DND-41 (cell line): Measurements from ENCODE around the gene PPP1R3G.

Experiments used
- EZH2 ChIP-seq: IDR thresholded peaks from 3 replicates; pipeline ENCODE4 v1.6.1; 2012; ENCODE audit warnings: borderline replicate concordance, low read depth, mild to moderate bottlenecking, moderate library complexity, low read length, inconsistent platforms; ENCODE audit not compliant: severe bottlenecking
- TF ChIP-seq, protein P1 (sequence below): IDR thresholded peaks from 2 replicates; pipeline ENCODE4 v1.5.1; 2012; ENCODE audit warnings: borderline replicate concordance, low read length, moderate library complexity, mild to moderate bottlenecking; ENCODE audit not compliant: poor library complexity, severe bottlenecking; ENCODE audit errors: extremely low read depth

DNA sequence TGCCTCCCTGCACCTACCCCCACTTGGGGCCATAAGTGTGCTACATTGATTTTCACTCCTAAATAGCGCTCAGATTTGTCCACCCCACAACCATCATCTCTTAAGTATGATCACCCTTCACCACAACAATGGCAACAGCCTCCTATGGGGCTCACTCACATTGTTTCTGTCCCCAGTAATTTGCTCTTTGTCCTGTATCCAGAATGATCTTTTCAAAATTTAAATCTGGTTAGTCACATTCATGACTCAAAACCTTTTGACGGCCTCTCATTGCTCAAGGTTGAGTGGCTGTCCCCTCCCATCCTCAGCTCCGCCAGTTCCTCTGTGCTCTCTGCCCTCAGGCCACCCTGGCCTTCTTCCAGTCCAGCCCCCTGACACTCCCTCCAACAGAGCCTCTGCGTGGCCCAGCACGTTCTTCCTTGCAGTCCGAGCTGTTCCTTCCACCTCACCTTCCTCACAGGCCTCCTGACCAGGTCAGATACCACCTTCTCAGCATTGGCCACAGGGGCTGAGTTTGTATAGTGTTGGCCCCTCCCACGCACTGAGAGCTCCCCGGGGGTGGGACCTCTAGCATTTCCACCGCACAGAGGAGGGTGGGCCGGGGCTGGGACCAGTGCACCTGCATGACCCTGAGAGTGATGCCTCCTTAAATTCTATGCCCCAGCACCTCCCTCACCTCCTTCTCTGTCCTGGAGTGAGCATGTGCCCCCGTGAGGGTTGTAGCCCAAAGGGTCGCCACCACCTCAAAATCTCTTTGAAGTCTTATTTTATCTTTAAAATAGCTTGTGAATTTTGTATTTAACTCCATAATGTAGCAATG is 2.4 kb upstream of the PPP1R3G start:
- TF ChIP-seq, protein P1, sequence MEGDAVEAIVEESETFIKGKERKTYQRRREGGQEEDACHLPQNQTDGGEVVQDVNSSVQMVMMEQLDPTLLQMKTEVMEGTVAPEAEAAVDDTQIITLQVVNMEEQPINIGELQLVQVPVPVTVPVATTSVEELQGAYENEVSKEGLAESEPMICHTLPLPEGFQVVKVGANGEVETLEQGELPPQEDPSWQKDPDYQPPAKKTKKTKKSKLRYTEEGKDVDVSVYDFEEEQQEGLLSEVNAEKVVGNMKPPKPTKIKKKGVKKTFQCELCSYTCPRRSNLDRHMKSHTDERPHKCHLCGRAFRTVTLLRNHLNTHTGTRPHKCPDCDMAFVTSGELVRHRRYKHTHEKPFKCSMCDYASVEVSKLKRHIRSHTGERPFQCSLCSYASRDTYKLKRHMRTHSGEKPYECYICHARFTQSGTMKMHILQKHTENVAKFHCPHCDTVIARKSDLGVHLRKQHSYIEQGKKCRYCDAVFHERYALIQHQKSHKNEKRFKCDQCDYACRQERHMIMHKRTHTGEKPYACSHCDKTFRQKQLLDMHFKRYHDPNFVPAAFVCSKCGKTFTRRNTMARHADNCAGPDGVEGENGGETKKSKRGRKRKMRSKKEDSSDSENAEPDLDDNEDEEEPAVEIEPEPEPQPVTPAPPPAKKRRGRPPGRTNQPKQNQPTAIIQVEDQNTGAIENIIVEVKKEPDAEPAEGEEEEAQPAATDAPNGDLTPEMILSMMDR: no peak
- TF ChIP-seq EZH2: no peak
